HL-60/S4 (cell line): ENCODE measurements around the gene CFAP46.
"Not testable (repeated sequence)": the region's sequence is repeated elsewhere in the genome, so short reads cannot be mapped to it uniquely, and the experiment has no call there.

ENCODE experiments used
- in situ Hi-C: fragments of 300-500 bp; cut with MboI; formaldehyde crosslinking; loops from 2 replicates; pipeline ENCODE4 v1.14.3; 2022; ENCODE audit warnings: low sequenced_read_pairs

The CFAP46 gene

DNA sequence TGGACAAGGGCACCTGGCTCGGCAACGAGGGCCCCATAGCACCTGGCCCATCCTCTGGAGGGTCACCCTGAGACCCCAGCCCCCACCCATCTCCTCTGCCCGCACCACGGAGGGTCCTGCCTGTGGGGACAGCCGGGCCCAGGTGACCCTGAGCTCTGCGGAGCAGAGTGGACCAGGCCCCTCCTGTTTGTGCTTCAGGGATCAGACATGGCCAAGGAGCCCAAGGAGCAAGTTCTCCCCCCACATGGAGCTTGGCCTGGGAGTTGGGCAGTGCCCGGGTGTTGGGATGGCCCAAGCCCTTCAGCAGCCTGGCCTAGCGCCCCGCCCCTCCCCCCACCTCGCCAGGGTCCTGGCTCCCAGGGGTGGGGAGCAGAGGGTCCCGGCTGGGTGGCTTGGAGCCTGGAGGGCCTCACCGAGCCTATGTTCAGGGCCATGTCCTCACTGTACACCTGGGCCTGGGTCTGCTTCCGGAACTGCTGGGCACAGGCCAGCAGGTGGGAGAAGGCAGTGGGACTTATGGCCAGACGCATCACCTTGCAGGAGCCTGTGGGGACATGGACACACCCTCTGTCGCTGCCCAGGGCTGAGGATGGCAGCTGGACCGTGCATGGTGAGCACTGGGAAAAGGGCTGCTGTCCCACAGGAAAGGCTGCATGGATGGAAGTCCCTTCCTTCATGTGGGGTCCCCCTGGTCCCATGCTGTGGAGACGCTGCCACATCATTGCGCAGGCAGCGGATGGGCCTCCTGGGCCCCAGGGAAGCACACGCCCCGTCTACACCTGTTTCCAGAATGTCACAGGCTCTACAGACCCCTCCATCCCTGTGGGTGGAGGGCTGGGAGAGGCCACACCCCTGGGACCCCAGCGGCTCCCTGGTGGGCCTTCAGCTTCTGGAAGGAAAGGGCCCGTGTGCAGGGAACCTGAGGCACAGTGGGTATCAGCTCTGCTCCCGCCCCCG, 107.2 kb downstream of the CFAP46 start:
- in situ Hi-C loops, result no loop called here

DNA sequence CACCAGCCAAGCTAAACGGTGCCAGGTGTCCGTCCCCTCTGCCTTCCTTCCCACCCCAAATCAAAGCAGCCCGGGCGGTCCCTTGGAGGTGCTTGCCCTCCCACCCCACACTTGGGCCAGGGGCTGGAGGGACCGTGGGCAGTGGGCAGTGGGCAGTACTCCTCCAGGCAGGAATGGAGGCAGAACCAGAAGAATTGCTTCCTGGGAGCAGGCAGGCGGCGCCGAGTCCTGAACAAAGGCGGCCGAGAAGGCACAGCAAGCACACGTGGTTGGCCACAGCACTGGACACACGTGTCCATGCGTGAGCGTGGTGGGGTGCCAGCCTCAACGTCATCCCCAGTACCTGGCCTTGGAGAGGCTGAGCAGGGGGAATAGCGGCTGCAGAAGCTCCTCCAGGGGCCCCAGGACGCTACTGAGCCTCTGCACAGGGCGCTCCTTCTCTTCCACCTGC, 108.0 kb downstream of the CFAP46 start:
- in situ Hi-C loops, result no loop called here

DNA sequence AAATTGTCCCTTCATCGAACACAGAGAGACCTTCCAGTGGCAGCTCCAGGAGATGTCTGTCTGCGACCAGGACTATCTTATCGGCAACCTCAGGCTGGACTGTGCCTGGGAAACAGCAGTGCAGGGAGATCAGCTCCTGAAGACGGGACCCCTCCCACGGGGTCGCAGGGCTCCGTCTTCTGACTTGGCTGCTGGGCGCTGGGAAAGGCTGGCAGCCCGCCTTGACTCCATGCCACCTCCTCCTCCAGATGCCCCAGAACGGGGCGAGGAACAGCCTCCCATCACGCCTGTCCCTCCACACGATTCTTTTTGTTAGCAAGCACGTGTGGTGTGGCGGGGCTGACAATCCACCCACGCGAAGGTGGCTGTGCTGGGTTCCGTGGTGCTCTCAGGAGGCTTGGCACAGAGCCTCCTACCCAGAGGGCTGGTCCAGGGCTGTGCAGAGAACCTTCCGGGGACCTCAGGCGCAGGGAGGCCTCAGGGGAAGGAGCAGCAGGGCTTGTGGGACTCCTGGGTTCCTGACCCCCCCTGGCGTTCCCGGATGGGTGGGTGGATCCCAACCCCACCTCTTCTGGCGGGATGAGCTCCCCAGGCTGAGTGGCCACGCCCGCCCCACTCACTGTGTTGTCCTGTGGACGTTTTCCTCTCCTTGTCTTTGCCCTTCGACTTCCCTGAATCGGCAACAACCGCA, 108.8 kb downstream of the CFAP46 start:
- in situ Hi-C loops, result no loop called here

DNA sequence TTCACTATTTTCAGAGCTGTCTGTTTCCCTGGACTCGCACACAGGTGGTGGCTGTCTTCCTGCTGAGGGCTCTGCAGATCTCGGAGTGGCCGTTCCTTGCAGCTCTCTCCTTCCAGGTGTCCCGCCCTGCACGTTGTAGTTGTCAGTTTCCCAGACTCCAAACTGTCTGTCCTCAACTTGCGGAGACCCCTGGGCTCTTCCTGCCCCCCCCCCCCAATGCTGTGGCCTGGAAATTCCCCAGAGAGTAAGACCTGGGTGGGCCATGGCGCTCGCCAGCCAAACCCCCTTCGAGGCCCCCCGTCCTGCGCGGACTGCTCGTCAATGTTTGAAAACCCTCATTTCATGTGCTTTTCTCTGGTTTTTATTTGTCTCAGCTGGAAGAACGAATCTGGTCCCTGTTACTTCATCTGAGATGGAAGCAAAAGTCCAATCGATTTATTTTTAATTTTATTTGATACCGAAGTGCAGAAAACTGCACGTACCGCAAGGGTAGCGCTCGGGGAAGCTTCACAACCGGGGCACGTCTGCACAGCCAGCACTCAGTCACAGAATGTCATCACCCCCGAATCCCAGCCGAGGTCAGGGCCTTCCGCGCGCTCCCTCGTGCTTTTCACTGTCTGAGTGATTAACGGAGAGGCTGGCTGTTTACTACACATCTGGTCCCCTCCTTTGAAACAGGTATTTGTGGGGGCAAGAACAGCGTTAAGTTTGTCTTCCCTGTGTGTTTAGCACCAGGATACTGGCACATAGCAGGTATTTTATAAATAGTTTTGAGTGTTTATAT, 110.0 kb downstream of the CFAP46 start:
- in situ Hi-C loops, result no loop called here

DNA sequence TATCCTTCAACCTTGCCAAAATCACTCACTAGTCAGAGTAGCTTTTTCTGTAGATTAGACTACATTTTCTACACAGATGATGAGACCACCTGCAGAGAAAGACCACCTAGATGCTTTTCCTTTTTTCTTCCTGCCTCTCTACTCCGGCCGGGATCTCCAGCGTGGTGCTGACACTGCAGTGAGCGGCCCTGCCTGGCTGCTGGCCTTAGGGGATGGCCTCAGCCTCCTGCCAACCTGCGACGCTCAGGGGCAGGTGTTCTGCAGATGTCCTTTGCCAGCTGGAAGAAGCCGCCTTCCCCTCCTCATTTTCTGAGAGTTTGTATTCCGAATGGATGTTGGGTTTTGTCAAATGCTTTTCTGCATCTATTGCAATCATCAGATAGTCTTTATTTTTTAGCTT, 113.0 kb downstream of the CFAP46 start:
- in situ Hi-C loops, result no loop called here

DNA sequence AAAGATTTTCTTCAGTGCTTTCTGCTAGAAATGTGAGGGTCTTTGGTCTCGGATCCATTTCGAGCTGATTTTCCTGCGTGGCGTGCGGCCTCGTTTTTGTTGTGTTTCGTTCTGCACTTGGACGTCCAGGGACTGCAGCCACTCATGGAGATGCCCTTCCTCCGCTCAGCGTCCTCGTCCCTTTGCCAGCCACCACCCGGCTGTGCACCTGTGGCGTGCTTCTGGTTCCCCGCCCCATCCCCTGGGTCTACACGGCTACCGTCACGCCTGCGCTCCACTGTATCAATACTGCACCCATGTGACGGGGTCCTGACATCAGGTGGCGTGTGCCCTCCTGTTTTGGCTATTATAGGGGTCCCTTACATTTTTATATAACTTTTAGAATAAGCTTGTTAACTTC, 113.7 kb downstream of the CFAP46 start:
- in situ Hi-C loops, result no loop called here

DNA sequence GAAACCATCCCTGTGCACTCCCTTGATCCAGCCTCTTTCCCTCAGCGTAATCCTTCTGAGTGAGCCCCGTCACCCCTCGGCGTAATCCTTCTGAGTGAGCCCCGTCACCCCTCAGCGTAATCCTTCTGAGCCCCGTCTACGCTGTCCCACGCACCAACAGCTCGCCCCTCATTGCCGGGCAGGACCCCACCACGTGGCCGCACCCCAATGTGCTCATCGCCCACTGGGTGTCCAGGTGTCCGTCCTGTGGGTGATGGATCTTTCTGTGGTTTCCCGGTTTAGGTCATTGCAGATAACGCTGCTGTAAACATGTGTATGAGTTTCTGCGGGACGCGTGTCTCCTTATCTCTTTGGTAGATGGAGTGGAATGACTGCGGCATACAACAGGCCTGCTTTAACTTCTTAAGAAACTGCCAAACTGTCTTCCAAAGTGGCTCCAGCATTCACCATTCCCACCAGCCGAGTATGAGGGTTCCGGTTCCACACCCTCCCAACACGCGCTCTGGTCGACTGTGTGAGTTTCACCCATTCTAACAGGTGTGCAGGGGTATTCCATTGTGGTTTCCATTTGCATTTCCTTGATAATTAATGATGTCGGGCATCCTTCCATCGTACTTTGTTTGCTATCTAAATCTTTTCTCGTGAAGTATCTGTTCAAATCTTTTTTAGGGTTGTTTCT, 114.4 kb downstream of the CFAP46 start:
- in situ Hi-C loops, result no loop called here

DNA sequence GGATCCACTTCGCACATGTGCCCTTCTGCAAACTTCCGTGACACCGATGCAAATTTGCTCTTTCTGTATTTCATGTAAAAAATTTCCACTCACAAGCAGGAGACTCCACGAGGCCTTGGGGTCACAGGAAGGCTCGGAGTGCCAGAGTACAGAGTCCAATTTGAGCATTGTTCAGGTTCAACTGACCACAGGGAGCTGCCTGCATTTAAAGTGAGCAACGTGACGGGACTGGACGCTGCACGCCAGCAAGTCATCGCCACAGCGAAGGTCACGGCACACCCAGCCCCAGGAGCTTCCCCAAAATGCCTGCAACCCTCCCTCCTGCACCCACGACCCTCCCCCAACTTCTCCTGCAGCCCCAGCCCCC, 115.0 kb downstream of the CFAP46 start:
- in situ Hi-C loops, result no loop called here

DNA sequence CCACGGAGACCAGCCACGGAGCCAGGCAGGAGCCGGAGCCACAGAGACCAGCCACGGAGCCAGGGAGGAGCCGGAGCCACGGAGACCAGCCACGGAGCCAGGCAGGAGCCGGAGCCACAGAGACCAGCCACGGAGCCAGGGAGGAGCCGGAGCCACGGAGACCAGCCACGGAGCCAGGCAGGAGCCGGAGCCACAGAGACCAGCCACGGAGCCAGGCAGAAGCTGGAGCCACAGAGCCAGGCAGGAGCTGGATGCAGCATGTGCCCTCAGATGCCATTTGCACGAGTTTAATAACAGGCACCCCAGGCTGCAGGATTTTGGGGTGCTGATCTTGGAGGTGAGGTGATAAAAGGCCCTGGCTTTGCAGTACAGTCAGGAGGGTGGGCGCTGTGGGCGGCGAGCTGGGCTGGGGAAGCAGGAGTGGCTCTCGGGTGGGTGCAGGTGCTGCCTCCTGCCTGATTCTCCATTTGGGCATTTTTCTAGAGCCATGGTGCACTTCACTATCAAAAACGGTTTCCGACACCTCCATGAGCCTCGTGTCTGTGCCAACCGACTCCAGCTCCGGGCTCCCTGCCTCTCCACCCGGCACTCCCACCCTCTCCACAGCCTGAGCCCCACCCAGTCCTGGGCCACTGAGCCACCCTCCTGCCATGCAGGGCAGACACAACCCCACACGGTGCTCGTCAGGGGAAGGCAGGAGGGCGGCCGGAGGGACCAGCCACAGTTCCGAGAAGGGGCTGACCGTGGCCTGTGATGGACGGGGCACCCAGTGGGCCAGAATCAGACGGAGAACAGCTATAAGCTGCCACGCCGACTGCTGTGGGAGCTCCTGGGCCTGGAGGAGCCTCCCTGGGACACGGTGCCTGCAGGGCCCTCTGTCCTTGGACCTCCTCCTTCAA, 115.6 kb downstream of the CFAP46 start:
- in situ Hi-C loops, result no loop called here

DNA sequence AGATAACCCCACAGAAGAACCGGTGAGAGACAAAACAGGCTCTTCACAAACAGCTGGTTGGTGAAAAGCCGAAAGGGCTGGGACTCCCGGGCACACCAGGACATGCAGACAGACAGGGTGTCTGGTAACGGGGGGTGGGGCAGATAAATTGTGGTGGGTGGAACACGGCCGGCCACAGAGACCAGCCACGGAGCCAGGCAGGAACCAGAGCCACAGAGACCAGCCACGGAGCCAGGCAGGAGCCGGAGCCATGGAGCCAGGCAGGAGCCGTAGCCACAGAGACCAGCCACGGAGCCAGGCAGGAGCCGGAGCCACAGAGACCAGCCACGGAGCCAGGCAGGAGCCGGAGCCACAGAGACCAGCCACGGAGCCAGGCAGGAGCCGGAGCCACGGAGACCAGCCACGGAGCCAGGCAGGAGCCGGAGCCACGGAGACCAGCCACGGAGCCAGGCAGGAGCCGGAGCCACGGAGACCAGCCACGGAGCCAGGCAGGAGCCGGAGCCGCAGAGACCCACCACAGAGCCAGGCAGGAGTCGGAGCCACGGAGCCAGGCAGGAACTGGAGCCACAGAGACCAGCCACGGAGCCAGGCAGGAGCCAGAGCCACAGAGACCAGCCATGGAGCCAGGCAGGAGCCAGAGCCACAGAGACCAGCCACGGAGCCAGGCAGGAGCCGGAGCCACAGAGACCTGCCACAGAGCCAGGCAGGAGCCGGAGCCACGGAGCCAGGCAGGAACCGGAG, 116.4 kb downstream of the CFAP46 start:
- in situ Hi-C loops, result not testable (repeated sequence)

DNA sequence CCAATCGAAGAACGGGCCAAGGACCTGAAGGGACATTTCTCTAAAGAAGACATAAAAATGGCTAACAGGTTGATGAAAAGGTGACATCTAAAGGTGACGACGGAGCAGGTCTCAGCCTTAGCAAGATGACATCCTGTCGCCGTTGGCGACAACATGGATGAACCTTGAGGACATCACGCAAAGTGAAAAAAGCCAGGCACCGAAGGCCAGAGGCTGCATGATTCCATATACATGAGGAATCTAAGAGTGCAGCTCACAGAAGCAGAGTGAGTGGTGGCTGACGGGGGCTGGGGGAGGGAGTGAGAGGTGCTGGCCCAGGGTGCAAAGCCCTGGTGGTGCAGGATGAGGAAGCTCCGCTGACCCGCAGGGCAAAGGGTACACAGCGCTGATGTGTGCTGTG, 122.3 kb downstream of the CFAP46 start:
- in situ Hi-C loops, result no loop called here

DNA sequence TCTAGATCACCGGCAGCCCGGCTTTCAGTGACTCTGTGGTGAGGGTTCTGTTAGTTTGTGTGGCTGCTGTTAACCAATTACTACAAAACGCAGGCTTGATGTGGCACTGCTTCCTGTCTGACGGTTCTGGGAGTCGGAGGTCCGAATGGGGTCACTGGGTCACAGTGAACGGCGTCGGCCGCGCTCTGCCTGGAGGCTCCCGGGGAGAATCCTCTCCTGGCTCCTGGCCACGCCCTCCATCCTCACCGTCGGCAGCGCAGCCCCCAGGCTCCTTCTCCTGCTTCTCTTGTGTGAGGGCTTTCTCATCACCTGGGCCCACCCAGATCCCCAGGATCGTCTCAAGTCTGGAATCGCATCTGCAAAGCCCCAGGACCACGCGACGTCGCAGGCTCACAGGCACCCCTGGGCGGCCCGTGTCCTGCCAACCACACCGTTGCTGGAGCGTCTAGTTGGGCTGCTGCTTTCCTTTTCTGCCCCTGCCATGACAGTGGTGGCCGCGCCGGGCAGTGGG, 124.6 kb downstream of the CFAP46 start:
- in situ Hi-C loops, result no loop called here

DNA sequence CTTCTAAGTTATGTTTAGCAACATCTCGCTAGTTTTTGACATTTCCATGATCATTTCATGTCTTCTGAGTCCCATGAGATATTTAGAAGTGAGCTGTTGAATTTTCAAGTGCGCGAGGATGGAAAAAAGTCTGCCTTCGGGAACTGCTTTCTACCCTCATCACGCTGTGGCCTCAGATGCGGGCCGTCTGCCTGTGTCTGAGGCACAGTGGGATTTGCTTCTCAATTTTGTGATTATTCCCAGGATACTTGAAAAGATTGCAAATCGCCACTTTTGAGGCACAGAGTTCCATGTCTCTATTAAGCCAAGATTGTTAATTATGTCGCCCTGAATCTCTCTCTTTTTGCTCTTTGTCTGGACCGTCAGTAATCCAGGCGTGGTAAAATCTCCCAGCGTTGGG, 125.7 kb downstream of the CFAP46 start:
- in situ Hi-C loops, result no loop called here

DNA sequence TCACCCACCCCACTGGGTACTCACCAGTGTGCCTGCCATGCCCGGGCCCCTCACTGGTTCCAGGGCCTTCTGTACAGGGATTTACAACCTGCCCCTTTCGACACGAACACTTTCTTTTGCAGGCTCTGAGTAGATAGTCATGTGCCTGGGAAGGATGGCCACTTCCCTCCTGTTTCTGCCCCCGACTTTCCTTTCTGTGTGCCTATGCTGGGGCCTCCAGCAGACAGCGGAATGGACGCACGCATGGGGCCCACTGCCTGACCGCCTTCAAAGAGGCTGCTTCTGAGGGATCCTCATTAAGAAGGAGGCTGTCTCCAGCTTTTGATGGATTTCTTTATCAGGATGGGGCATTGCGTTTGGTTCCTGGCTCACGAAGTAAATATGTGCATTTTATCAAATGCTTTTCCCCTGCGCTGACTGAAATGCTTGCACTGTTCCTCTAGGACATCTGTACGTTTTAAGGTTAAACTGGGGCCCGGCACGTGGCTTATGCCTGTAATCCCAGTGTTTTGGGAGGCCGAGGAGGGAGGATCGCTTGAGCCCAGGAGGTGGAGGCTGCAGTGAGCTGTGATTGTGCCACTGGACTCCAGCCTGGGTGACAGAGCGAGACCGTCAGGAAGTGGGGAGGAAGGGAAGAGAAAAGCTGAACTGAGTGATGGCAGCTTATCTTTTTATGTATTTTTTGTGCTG, 127.1 kb downstream of the CFAP46 start:
- in situ Hi-C loops, result no loop called here

DNA sequence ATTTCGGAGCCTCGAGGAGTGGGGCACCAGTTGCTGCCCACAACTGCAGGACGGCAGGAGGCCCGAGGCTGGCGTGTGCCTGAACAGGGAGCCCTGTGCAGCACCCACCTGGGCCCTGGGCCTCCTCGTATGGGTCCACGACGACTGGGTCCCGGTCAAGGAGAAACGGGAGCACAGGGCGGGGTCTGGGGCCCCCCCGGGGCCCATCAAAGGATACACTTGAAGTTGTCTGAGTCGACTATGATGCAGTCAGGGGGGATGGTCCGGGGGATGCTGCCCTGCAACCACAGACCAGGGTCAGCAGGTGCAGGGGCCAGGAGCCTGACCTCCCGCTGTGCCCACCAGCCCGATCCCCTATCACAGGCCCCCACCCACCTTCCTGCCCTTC, 127.9 kb downstream of the CFAP46 start:
- in situ Hi-C loops, result no loop called here

DNA sequence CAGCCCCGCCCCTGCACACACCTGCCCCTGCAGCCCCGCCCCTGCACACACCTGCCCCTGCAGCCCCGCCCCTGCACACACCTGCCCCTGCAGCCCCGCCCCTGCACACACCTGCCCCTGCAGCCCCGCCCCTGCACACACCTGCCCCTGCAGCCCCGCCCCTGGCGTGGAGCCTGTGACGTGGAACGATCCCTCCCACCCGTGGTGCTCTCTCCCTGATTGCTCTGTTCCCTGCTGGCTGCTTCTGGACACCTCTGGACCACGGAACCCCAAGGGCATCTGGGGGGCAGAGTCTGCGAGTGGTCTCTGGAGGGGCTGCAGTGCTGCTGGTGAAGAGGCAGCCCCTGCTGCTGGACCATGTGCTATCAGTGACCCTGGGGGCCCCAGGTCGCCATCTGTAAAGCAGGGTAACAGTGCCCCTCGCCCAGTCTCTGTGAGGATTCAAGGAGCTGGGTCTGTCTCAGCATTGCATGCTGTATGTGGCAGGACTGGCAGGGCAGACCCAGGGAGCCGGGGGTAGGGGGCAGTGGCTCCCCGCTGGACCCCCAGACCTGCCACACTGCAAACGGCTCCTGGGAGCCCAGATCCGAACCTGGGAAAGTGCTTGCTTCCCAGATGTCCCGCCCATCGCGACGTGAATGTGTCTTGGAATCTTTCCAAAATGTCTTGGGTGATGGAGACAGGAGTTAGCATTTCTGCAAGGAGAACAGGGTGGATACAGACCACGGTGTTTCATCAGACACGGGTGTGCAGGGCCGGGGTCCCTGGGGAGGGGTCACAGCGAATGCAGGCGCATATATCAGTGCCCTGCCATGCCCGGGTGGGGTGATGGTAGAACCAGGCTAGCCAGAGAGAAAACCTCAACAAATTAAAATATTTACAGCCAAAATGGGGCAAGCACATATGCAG, 128.6 kb downstream of the CFAP46 start:
- in situ Hi-C loops, result no loop called here

DNA sequence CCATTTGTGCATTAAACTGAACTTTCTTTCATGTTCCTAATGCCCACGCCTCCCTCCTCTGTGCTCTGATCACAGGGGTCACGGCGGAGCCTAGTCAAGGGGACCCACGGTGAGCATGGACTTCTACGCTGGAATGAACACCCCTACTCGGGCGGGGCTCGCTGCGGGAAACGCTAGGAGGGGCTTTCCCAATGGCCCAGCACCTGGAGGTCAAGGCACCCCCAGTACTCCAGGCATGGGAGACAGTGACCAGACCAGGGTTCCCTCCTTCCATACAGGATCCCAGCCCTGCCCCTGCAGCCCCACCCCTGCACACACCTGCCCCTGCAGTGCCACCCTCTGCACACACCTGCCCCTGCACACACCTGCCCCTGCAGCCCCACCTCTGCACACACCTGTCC, 129.4 kb downstream of the CFAP46 start:
- in situ Hi-C loops, result no loop called here
